Epithelial cell of proximal tubule (primary cell): Measurements from ENCODE around the gene COMMD1. TPM values are rescaled to one million over a fixed set of nuclear protein-coding genes. Genes with fewer than 3 reads are reported as not detected.

Experiments
- DNase-seq: peaks from one replicate; pipeline ENCODE4 v3.0.0-alpha.2; 2011; ENCODE audit warnings: low read depth
- H3K4me3 ChIP-seq: 2 replicates; pipeline ENCODE4 v1.5.1; 2011; ENCODE audit warnings: low read depth, mild to moderate bottlenecking, low read length
- total RNA-seq: library from RNA; depleted of rRNA; stranded (reverse); fragments of >200 nt; gene quantifications from 2 replicates; pipeline ENCODE4 v1.2.3, GENCODE V29; 2015
- TF ChIP-seq, protein P1 (sequence below): conservative IDR thresholded peaks from 2 replicates; pipeline ENCODE4 v1.5.1; 2012; ENCODE audit warnings: low read depth, mild to moderate bottlenecking, low read length

COMMD1 gene
- total RNA-seq, 1 donor from 2014 or later = 37.4 TPM

DNA sequence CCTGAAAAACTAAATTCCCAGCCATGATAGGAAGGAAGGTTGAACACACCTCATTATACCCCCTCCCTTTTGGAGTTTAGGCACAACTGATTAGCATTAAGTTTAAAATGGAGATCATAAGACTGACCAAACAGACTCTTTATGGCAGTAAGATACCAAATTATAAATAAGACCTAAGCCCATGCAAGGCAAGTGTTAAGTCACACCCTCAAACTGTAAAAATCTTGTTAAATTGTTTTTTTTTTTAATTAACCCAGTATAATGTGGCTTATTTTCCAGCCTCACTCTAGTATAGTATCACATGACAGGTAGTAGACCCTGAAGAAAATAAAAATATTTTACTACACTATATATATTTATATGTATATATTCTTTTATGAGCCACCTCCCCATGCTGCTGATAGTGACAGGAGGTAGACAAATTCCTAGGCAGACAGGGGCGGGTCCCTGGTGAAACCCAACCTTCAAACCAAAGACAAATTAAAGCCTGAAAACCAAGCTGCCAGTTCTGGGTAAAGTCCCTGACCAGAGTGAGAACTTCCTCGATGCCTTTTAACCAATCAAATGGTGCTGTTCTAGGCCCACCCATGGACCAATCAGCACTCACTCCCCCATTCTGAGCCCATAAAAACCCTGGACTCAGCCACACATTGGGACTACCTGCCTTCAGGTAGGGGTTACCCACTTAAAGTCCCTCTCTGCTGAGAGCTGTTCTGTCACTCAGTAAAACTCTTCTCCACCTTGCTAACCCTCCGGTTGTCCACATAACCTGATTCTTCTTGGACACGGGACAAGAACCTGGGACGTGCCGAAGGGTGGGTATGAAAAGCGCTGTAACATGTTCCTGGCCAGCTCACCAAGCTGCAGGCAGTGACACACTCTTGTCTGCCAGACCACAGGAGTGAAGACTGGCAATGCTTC, 166.5 kb downstream of the COMMD1 start:
- H3K4me3 ChIP-seq = no peak overlapping the region
- no peak for DNase-seq
- TF ChIP-seq, protein P1, sequence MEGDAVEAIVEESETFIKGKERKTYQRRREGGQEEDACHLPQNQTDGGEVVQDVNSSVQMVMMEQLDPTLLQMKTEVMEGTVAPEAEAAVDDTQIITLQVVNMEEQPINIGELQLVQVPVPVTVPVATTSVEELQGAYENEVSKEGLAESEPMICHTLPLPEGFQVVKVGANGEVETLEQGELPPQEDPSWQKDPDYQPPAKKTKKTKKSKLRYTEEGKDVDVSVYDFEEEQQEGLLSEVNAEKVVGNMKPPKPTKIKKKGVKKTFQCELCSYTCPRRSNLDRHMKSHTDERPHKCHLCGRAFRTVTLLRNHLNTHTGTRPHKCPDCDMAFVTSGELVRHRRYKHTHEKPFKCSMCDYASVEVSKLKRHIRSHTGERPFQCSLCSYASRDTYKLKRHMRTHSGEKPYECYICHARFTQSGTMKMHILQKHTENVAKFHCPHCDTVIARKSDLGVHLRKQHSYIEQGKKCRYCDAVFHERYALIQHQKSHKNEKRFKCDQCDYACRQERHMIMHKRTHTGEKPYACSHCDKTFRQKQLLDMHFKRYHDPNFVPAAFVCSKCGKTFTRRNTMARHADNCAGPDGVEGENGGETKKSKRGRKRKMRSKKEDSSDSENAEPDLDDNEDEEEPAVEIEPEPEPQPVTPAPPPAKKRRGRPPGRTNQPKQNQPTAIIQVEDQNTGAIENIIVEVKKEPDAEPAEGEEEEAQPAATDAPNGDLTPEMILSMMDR = no peak

DNA sequence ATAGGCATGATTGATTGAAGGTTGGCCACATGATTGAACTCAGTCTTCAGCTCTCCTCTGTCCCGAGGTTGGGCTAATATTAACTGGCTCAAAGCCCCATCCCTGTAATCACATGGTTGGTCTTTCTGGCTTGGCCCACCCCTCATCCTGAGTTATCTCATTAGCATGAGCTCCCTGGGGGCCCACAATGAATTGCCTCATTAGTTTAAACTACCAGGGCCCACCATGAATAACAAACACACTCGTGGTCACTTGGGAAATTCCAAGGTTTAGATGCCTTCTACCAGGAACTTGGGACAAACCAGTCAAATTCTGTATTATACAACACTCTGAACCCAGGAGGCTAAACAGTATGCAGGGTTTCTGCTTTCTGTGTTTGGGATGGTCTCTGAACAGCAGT, 168.8 kb downstream of the COMMD1 start:
- TF ChIP-seq, protein P1 = no peak
- no peak for DNase-seq
- no peak overlapping the region for H3K4me3 ChIP-seq

DNA sequence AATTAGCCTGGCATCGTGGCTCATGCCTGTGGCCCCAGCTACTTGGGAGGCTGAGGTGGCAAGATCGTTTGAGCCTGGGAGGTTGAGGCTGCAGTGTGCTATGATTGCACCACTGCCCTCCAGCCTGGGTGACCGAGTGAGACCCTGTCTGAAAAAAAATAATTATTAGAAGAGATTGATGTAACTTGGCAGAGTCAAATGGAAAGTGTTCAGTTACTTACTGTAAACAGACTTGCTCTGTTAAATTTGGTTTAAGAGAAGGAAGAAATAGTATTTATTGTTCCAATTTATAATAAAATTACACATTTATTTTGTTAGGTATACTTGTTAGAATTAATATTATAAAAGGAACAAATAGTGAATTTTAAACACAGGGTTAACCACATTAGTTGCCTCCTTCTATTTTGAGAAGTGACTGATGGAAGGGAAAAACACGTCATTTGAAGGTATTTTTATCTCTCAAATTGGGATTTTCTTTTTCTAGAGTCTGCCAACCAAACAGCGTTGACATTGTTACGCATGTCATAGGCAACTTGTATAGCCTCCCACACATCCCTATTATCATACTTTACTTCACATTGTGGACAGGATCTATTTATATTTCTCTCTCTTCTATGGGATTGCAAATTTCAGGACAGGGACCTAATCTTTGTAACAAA, 171.6 kb downstream of the COMMD1 start:
- H3K4me3 ChIP-seq = no peak overlapping the region
- TF ChIP-seq, protein P1 = no peak
- no peak for DNase-seq

DNA sequence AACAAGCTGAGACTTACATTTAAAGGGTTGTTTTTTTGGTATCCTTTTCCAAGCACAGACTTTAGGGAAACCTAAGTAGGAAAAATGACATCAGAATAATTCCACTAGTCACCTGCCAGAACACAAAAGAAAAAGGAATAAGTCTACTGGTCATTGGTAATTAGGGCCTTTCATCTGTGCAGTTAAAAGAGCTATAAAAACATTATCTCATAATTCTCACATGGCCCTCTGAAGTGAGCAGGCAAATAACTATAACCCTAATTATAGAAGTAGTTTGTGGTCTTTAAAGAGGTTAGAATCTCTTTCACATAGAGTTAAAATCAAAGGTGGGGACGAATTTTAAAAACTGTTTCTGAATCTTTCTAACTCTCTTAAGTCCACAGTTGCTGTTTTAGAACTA, 179.3 kb downstream of the COMMD1 start:
- TF ChIP-seq, protein P1 = no peak
- no peak for DNase-seq
- H3K4me3 ChIP-seq = no peak overlapping the region

DNA sequence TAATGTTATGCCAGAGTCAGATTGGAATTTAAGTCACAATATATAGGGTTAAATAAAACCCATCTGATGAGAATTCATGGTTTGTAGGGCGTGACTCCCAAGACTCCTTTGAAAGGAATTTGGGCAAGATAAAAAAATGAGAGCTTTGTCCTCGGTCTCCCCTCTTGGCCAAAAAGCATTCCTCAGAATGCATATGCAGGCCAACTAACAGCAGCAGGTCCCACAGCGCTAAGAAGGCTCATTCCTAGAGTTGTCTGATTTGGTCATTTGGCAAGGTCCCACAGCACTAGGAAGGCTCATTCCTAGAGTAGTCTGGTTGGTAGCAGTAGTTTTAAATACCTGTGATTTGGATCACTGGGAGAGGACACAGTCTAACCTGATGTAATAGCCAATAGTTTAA, 184.2 kb downstream of the COMMD1 start:
- TF ChIP-seq, protein P1 = no peak
- H3K4me3 ChIP-seq = no peak overlapping the region
- no peak for DNase-seq

DNA sequence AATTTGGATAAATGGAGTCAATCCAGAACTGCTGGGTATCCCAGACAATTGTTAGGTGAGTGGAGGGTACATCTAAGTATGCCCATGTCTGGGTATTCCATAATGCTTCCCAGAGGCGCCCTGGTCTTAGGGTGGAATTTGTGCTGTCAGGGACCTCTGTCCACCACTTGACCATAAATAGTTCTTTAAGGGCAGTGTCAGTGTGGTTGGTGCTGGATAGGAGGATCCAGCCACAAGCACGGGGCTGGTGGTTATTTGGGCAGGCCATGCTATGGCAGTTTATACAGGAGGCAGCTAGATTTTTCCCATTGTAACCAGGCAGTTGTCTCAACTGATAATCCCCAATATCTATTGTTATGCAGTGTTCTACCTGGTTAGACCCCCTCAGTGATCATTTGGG, 186.0 kb downstream of the COMMD1 start:
- no peak overlapping the region for H3K4me3 ChIP-seq
- DNase-seq = no peak
- TF ChIP-seq, protein P1 = no peak

DNA sequence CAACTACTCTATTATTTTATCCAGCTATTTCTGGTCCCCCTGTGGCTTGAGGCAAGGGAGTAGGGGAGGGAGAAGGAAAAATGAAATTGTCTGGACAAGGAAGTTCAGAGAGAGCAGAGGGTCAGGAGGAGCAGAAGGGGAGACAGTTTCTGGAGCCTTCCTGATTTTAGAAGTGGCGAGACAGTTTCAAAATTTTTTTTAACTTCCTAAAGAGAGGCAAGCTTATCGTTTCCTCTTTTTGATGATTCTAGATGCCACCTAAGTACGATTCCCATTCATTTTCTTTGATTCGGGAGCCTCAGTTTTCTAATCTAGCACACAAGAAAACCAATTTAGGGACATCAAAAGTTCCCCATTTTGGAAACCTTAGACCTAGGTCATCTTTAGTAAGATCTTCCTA, 193.6 kb downstream of the COMMD1 start:
- H3K4me3 ChIP-seq = no peak overlapping the region
- no peak for DNase-seq
- TF ChIP-seq, protein P1 = no peak
